GM19238 (cell line): ENCODE data around the gene PGAM2.

Experiments
- DNase-seq: peaks from one replicate; pipeline ENCODE4 v3.0.0; 2011; ENCODE audit warnings: low spot score; ENCODE audit not compliant: insufficient read length

The PGAM2 gene

DNA sequence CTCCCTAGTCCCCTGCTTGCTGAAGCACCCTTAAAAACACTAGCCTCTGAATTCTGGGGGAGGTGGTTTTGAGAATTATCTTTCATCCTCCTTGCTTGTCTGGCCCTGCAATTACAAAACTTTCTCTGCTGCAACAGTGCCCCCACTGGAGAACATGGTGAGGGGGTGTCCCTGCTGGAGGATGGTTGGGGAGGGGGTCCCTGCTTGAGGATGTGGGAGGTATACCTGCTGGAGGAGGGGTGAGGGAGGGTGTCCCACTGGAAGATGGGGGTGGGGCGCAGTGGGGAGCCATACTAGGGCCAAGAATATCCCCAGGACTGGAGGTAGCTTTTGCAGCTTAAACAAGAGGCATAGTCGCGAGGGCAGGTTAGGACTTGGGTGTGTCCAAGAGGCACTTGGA lies 20.2 kb upstream of the PGAM2 start:
- no peak for DNase-seq

GRCh38 chr7:44084701-44085100 lies 19.3 kb upstream of the PGAM2 start:
- DNase-seq, result no peak

- DNase-seq, result no peak
Measured at GRCh38 chr7:44083796-44084195, 18.4 kb upstream of the PGAM2 start.

- peak; percentile 96 for DNase-seq
Measured at GRCh38 chr7:44082541-44083207, 17.3 kb upstream of the PGAM2 start.

GRCh38 chr7:44081266-44081748 lies 15.9 kb upstream of the PGAM2 start:
- DNase-seq, result no peak

GRCh38 chr7:44080686-44081265 lies 15.4 kb upstream of the PGAM2 start:
- DNase-seq, result no peak

- no peak for DNase-seq
Measured at GRCh38 chr7:44080118-44080517, 14.8 kb upstream of the PGAM2 start.

- DNase-seq, result no peak
Measured at GRCh38 chr7:44079331-44080021, 14.1 kb upstream of the PGAM2 start.

DNA sequence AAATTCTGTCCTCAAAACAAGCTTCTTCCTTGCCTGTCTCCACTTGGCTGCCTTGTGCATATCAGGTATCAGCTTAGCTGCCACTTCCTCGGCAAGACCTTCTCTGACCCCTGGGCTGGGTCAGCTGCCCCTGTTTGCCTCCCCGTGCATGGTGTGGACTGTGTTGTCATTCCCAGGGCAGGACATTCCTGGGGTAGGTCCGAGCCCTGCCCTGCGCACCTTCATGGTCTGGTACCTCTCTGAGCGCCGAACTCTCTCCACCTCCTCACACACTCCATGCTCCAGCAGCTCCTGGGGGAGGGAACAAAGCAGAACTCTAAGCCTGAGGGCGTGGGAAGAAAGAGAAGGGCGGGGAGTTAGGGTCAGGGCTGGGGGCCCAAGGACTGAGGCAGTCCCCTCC lies 13.2 kb upstream of the PGAM2 start:
- no peak for DNase-seq

DNA sequence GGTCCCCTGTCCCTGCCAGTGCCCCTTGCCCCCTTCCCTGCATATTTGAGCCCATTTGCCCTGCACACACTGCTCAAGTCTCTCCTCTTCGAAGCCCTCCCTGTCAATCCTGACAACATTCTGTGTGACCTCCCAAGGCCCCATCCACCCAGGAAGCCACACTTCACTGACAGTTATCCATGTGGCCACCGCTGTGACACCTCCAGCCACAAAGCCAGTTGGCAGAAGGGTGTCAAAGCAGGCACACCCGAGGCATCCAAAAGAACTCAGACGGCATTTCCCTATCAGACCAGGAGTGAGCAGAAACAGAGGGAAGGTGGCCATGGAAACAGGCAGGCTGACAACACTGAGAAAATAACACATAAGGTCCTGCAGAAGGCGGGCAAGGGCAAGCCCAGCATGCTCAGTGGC lies 12.3 kb upstream of the PGAM2 start:
- DNase-seq, result no peak

DNA sequence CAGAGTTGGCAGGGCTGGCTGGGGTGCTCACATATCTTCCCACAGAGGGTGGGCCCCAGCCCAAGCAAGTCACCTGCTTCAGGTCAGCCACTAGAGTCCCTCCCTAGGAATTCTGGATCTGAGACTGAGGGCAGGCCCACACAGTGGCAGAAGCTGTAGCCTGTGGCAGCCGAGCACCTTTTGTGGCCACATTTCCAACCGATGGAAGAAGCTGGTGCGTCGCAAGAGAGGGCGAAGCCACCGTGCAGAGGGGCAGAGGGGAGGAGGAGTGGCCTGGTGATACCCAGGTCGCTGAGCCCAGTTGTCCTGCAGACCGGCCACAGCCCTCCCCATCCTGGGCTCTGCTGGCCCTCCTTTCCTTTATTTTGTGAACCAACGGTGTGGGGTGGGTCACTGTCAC lies 11.7 kb upstream of the PGAM2 start:
- no peak for DNase-seq

DNA sequence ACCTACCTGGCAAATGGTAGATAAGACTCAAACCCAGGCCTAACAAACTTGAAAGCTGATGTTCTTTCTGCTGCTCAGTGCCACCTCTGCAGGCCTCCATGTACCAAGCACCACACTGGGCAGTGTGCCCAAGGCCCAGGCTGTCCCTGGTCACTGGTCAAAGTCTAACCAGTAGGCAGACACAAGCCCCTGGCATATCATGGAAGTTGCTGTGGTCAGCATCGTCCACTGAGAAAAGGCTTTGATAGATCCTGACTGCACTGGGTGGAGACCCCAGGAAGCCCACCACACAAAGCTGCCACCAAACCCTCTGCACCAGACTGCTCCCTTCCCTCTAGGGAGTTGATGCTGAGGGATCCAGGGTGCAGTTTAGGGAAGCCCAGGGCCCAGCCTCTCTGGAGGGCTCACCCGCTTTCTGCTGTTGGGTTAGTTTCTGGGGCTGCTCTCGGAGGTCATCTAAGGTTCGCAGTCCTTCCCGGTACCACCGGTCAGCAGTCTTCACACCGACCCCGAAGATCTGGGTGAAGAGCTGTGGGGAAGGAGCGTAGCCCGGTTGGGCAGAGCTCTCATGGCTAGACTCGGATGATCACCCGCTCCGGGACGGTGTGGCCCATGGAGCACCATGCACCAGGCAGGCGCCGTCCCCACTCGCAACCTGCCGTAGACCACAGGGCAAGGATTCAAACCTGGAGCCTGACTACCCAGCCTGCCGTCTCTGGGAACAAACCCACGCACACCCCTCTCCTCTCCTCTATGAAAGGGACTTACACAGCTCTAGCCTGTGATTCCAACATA lies 10.9 kb upstream of the PGAM2 start:
- DNase-seq, result no peak

GRCh38 chr7:44075296-44076075 lies 10.1 kb upstream of the PGAM2 start:
- no peak for DNase-seq

DNA sequence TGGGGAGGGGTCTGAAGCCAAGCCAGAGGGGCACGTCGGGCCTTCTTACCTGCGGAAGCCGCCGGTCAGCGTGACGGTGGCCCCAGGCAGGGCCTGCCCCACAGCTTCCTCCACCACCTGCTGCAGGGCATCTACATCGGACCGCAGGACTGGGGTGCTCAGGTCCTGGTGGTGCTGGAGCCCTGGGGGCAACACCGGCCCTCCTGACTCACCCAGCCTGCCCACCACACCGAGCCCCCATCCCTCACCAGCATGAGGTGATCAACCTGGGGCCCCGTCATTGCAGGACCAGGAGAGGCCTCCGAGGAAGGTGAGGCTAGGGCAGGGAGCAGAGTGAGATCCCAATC lies 9.0 kb upstream of the PGAM2 start:
- no peak for DNase-seq

DNA sequence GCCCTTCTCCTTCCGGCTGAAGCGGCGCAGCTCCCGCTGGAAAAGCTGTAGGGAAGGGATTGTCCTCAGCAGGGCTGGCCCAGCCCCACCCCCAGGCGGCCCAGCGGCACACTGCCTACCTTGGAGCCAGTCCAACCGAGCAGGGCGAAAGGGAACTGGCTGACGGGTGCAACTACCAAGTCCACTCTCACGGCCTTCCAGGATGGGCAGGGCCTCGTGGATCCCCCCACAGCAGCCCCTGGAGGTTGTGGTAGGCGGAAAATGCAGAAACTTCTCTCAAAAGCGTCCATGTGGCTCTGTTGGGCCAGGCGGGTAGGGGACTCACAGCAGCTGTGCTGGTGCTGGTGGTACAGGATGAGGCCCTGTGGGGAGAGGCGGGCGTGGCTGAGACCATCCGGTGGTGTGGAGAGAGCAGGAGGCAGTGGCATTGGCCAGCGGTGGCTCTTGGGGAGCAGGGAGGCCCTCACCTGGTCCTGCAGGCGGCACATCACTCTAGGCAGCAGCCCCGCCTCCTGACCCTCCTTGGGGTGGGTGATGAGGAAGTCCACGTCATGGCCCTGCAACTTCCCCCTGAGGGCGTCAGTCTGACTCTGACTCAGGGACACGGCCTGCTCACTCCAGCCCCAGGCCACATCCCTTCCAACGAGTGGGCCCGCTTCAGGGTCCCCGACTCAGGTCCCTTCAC lies 8.4 kb upstream of the PGAM2 start:
- no peak for DNase-seq

DNA sequence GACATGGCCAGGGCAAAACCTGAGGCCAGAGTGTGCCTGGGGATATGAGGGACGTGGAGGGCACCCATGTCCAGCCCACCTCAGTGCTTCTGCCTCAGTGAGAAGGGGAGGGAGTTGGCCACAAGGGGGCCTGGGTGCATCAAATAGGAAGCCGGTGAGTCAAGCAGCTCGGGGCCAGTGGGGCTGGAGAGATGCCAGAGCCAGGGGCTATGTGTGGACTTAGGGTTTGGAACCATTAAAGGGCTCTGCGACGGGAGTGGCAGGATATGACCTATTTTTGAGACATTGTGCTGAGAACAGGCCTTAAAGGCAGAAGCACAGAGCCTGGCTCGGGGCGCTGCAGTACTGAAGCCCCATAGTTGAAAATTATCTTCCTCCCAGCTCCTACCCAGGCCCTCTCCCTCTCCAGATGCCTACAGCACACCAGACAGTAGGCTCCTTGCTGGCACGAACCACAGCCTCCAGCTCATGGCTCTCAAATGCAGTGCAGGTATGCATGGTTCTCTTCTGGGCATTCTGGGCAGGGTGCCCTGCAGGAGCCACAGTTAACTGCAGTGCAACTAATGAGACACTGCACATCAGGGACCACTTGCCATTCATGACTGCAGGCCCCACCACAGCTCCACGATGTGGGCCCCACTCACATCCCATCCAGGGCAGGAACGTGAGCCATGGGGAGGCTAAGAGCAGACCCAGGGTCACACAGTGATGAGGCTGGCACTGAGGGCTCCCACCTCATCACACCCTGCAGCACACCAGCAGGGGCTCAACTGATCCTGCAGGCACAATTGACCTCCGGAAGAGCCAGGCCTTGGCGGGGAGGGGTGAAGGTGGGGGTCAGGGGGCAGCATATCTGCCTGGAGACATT lies 7.2 kb upstream of the PGAM2 start:
- no peak for DNase-seq

DNA sequence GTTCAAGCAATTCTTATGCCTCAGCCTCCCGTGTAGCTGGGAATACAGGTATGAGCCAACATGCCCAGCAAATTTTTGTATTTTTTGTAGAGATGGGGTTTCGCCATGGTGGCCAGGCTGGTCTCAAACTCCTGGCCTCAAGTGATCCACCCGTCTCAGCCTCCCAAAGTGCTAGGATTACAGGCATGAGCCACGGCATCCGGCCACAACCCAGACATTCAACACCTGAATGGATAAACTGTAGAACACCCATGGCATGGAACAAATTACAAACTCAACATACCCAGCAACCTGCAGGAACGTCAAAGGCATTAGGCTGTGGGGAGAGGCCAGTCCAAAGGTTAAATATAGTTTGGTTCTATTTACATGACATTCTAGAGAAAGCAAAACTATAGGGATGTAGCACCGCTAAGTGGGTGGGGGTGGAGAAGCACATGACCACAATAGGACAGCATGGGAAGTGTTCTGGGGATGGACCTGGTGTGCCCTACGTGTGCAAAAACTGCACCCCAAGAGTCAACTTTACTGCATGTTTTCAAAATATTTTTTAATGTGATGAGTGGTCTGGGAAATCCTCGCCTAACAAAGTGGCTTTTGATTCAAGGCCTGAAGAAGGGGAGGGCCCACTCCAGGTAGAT lies 6.5 kb upstream of the PGAM2 start:
- no peak for DNase-seq

DNA sequence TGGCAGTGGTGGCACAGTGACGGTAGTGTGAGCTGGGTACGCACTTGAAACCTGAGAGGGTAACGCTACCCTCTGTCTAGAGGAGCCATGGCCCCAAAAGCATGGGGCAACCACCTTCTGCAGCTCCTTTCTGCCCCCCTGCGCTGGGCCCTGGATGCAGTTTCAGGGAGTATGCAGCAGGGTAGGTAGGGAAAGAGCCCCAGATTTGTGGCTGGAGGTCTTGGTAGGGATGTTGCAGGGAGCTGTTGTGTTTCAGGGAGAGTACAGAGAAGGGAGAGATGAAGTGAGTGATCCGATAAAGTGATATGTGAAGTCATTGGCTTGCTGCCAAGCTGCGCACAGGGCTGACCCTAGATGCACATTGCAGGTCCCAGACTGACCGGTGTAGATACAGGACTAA lies 2.7 kb upstream of the PGAM2 start:
- DNase-seq, result no peak
